Mesenchymal stem cell (in vitro differentiated cells and primary cell): ENCODE data around the gene RAD51B.

Experiments
- DNase-seq: peaks from one replicate; pipeline ENCODE4 v3.0.0-alpha.2; 2013
- H2AFZ ChIP-seq: one replicate; pipeline ENCODE4 v1.6.1; 2013; ENCODE audit warnings: low read depth, mild to moderate bottlenecking, control low read depth, inconsistent platforms, low read length, moderate library complexity
- H2AK5ac ChIP-seq: 2 replicates; pipeline ENCODE4 v1.6.1; 2013; ENCODE audit warnings: low read length, moderate library complexity, mild to moderate bottlenecking, inconsistent platforms; ENCODE audit not compliant: severe bottlenecking
- H2BK120ac ChIP-seq: one replicate; pipeline ENCODE4 v1.6.1; 2013; ENCODE audit warnings: low read depth, mild to moderate bottlenecking, inconsistent platforms, low read length, moderate library complexity
- H2BK12ac ChIP-seq, 2 experiments: one replicate each; pipeline ENCODE4 v1.6.1; 2013; ENCODE audit warnings: inconsistent platforms in 2 of 2, low read length in 2 of 2, mild to moderate bottlenecking in 2 of 2, moderate library complexity in 2 of 2, control low read depth in 1 of 2
- H2BK15ac ChIP-seq: one replicate; pipeline ENCODE4 v1.6.1; 2013; ENCODE audit warnings: mild to moderate bottlenecking, low read depth, inconsistent platforms; ENCODE audit not compliant: poor library complexity, severe bottlenecking
- H2BK5ac ChIP-seq: 2 replicates; pipeline ENCODE4 v1.6.1; 2013; ENCODE audit warnings: low read depth, mild to moderate bottlenecking, low read length, control low read depth, inconsistent platforms; ENCODE audit not compliant: poor library complexity, severe bottlenecking
- H3K14ac ChIP-seq, 2 experiments: one replicate each; pipeline ENCODE4 v1.6.1; 2013; ENCODE audit warnings: inconsistent platforms in 2 of 2, low read length in 2 of 2, control low read depth in 1 of 2, mild to moderate bottlenecking in 1 of 2, moderate library complexity in 1 of 2
- H3K18ac ChIP-seq, 2 experiments: one replicate each; pipeline ENCODE4 v1.6.1; 2013; ENCODE audit warnings: inconsistent platforms in 2 of 2, low read length in 2 of 2, control low read depth in 1 of 2, low read depth in 1 of 2, mild to moderate bottlenecking in 1 of 2
- H3K23ac ChIP-seq, 2 experiments: one replicate each; pipeline ENCODE4 v1.6.1; 2013; ENCODE audit warnings: inconsistent platforms in 2 of 2, low read length in 2 of 2, mild to moderate bottlenecking in 2 of 2, moderate library complexity in 2 of 2, control low read depth in 1 of 2
- H3K27ac ChIP-seq: 2 replicates; pipeline ENCODE4 v1.5.1; 2013; ENCODE audit warnings: mild to moderate bottlenecking, moderate library complexity, low read length, control low read depth, inconsistent platforms; ENCODE audit not compliant: poor library complexity, severe bottlenecking
- H3K27me3 ChIP-seq, 2 experiments: 2 replicates each; pipeline versions ENCODE4 v1.6.1 to v1.7.0; 2013; ENCODE audit warnings: low read length in 2 of 2, mild to moderate bottlenecking in 2 of 2, moderate library complexity in 2 of 2, control low read depth in 1 of 2, inconsistent platforms in 1 of 2; ENCODE audit not compliant: control insufficient read depth in 1 of 2, insufficient read depth in 1 of 2
- H3K36me3 ChIP-seq, 2 experiments: 2 replicates each; pipeline versions ENCODE4 v1.6.1 to v1.7.0; 2013; ENCODE audit warnings: low read length in 2 of 2, control low read depth in 1 of 2, inconsistent platforms in 1 of 2, low read depth in 1 of 2, mild to moderate bottlenecking in 1 of 2; ENCODE audit not compliant: insufficient read depth in 2 of 2, control insufficient read depth in 1 of 2
- H3K4ac ChIP-seq, 2 experiments: one replicate each; pipeline ENCODE4 v1.6.1; 2013; ENCODE audit warnings: inconsistent platforms in 2 of 2, low read length in 2 of 2, mild to moderate bottlenecking in 2 of 2, moderate library complexity in 2 of 2, control low read depth in 1 of 2, low read depth in 1 of 2
- H3K4me1 ChIP-seq: 2 replicates; pipeline ENCODE4 v1.6.1; 2013; ENCODE audit warnings: low read depth, low read length, control low read depth; ENCODE audit not compliant: control insufficient read depth, insufficient read depth
- H3K4me2 ChIP-seq: 2 replicates; pipeline ENCODE4 v1.6.1; 2013; ENCODE audit warnings: low read length, mild to moderate bottlenecking, inconsistent platforms; ENCODE audit not compliant: poor library complexity, severe bottlenecking
- H3K4me3 ChIP-seq, 2 experiments: 2 replicates each; pipeline versions ENCODE4 v1.5.1 to v1.7.0; 2013; ENCODE audit warnings: low read length in 2 of 2, mild to moderate bottlenecking in 2 of 2, control low read depth in 1 of 2, low read depth in 1 of 2; ENCODE audit not compliant: insufficient read depth in 1 of 2
- H3K79me1 ChIP-seq: replicated peaks from 2 replicates; pipeline ENCODE4 v1.6.1; 2013; ENCODE audit warnings: mild to moderate bottlenecking, control low read depth, low read length, inconsistent platforms; ENCODE audit not compliant: poor library complexity, severe bottlenecking
- H3K9ac ChIP-seq: 2 replicates; pipeline ENCODE4 v1.7.0; 2013; ENCODE audit warnings: mild to moderate bottlenecking, low read length, moderate library complexity
- H3K9me3 ChIP-seq: 2 replicates; pipeline ENCODE4 v1.7.0; 2013; ENCODE audit warnings: mild to moderate bottlenecking, low read length; ENCODE audit not compliant: control insufficient read depth
- H4K8ac ChIP-seq: one replicate; pipeline ENCODE4 v1.6.1; 2013; ENCODE audit warnings: inconsistent platforms, mild to moderate bottlenecking, low read length, moderate library complexity
- H4K91ac ChIP-seq: one replicate; pipeline ENCODE4 v1.6.1; 2013; ENCODE audit warnings: mild to moderate bottlenecking, low read length, inconsistent platforms
- WGBS: methylation state at CpG from one replicate; pipeline ENCODE4 v1.1.7; 2013; ENCODE audit warnings: mixed read lengths; 5-methylcytosine and 5-hydroxymethylcytosine counted together

Gene RAD51B

GRCh38 chr14:68741839-68742470, 922.4 kb downstream of the RAD51B start:
- whole genome bisulfite sequencing: 98% methylated on average over 6 of the region's 6 CpGs
- H2BK12ac ChIP-seq: no peak overlapping the region

GRCh38 chr14:68744613-68745012, 925.0 kb downstream of the RAD51B start:
- H2AFZ ChIP-seq: no peak overlapping the region
- peaks cover 5% of the 10 kb centered on the region for H3K9me3 ChIP-seq
- no peak overlapping the region for H3K4ac ChIP-seq
- no peak for DNase-seq
- no peak overlapping the region for H2BK120ac ChIP-seq
- H3K23ac ChIP-seq: no peak overlapping the region
- H3K4me3 ChIP-seq: no peak overlapping the region
- no peak overlapping the region for H3K14ac ChIP-seq
- no peak overlapping the region for H4K91ac ChIP-seq
- H3K4me2 ChIP-seq: no peak overlapping the region
- H3K18ac ChIP-seq: no peak overlapping the region
- no peak overlapping the region for H3K27ac ChIP-seq
- WGBS: 95% methylated on average over 12 of the region's 12 CpGs
- no peak overlapping the region for H2BK15ac ChIP-seq
- H3K27me3 ChIP-seq: peaks cover 0 to 4% of the 10 kb centered on the region in 2 experiments
- no peak overlapping the region for H2AK5ac ChIP-seq
- no peaks in the 10 kb centered on the region for H3K36me3 ChIP-seq
- no peaks in the 10 kb centered on the region for H3K4me1 ChIP-seq
- H3K9ac ChIP-seq: no peak overlapping the region
- no peak overlapping the region for H2BK12ac ChIP-seq
- H2BK5ac ChIP-seq: no peak overlapping the region
- no peak overlapping the region for H4K8ac ChIP-seq
- no peaks in the 10 kb centered on the region for H3K79me1 ChIP-seq

More at GRCh38 chr14:68741839-68742470, 922.4 kb downstream of the RAD51B start:
- Histone ChIP-seq H3K23ac (no peak overlapping the region), H2AFZ (no peak overlapping the region), H3K27me3 (peaks cover 0 to 4% of the 10 kb centered on the region in 2 experiments), H4K8ac (no peak overlapping the region), H2BK15ac (no peak overlapping the region), H2BK120ac (no peak overlapping the region), H2BK5ac (no peak overlapping the region), H3K9ac (no peak overlapping the region), H3K14ac (peak overlapping the region in 1 of 2 experiments; percentile 74), H3K79me1 (no peaks in the 10 kb centered on the region), H3K4ac (peak overlapping the region in 1 of 2 experiments; percentile 20), H3K9me3 (peaks cover 5% of the 10 kb centered on the region), H3K18ac (no peak overlapping the region), H3K4me3 (no peak overlapping the region), H3K4me2 (no peak overlapping the region), H3K27ac (no peak overlapping the region), H4K91ac (no peak overlapping the region), H3K36me3 (no peaks in the 10 kb centered on the region), H3K4me1 (no peaks in the 10 kb centered on the region), H2AK5ac (no peak overlapping the region)
- no peak for DNase-seq

GRCh38 chr14:68747393-68747792, 927.8 kb downstream of the RAD51B start:
- no peak overlapping the region for H2AK5ac ChIP-seq
- no peak overlapping the region for H3K23ac ChIP-seq
- H2BK12ac ChIP-seq: peak overlapping the region; percentile 4 to 59

GRCh38 chr14:68748260-68748659, 928.7 kb downstream of the RAD51B start:
- H2BK15ac ChIP-seq: no peak overlapping the region
- peak overlapping the region; percentile 78 for H4K91ac ChIP-seq
- no peak overlapping the region for H3K23ac ChIP-seq
- H3K4me3 ChIP-seq: no peak overlapping the region
- H3K79me1 ChIP-seq: no peaks in the 10 kb centered on the region
- H2BK5ac ChIP-seq: no peak overlapping the region
- no peaks in the 10 kb centered on the region for H3K9me3 ChIP-seq
- no peak overlapping the region for H2BK120ac ChIP-seq
- H3K27me3 ChIP-seq: peaks cover 0 to 4% of the 10 kb centered on the region in 2 experiments
- H3K27ac ChIP-seq: no peak overlapping the region
- H3K4me2 ChIP-seq: no peak overlapping the region
- no peak overlapping the region for H3K14ac ChIP-seq
- no peak overlapping the region for H2AK5ac ChIP-seq
- H4K8ac ChIP-seq: peak overlapping the region; percentile 0
- 90% methylated on average over 10 of the region's 10 CpGs for WGBS
- H3K4ac ChIP-seq: peak overlapping the region in 1 of 2 experiments; percentile 52
- no peak overlapping the region for H2AFZ ChIP-seq
- no peaks in the 10 kb centered on the region for H3K36me3 ChIP-seq
- H3K4me1 ChIP-seq: no peaks in the 10 kb centered on the region
- H3K18ac ChIP-seq: peak overlapping the region in 1 of 2 experiments; percentile 71
- no peak for DNase-seq
- H3K9ac ChIP-seq: no peak overlapping the region
- H2BK12ac ChIP-seq: peak overlapping the region; percentile 4 to 49

More at GRCh38 chr14:68747393-68747792, 927.8 kb downstream of the RAD51B start:
- no peak overlapping the region for H4K8ac ChIP-seq
- H3K4me1 ChIP-seq: no peaks in the 10 kb centered on the region
- H3K18ac ChIP-seq: no peak overlapping the region
- no peak overlapping the region for H3K4me2 ChIP-seq
- no peak overlapping the region for H2AFZ ChIP-seq
- 95% methylated on average over 5 of the region's 5 CpGs for WGBS
- H3K9me3 ChIP-seq: no peaks in the 10 kb centered on the region
- H3K27ac ChIP-seq: no peak overlapping the region
- H2BK5ac ChIP-seq: no peak overlapping the region
- H3K14ac ChIP-seq: peak overlapping the region in 1 of 2 experiments; percentile 48
- peaks cover 0 to 4% of the 10 kb centered on the region in 2 experiments for H3K27me3 ChIP-seq
- H4K91ac ChIP-seq: peak overlapping the region; percentile 76
- H2BK15ac ChIP-seq: no peak overlapping the region
- H2BK120ac ChIP-seq: no peak overlapping the region
- H3K4ac ChIP-seq: peak overlapping the region in 1 of 2 experiments; percentile 80
- H3K4me3 ChIP-seq: no peak overlapping the region
- H3K79me1 ChIP-seq: no peaks in the 10 kb centered on the region
- H3K36me3 ChIP-seq: no peaks in the 10 kb centered on the region
- no peak overlapping the region for H3K9ac ChIP-seq
- DNase-seq: no peak
